CD4-positive, alpha-beta T cell treated with Interleukin-10 for 1 hour (primary cell): ENCODE measurements around the gene HDDC3.

Source experiments
- DNase-seq: peaks from one replicate; pipeline ENCODE4 v3.0.0-alpha.2; 2020

HDDC3 gene

DNA sequence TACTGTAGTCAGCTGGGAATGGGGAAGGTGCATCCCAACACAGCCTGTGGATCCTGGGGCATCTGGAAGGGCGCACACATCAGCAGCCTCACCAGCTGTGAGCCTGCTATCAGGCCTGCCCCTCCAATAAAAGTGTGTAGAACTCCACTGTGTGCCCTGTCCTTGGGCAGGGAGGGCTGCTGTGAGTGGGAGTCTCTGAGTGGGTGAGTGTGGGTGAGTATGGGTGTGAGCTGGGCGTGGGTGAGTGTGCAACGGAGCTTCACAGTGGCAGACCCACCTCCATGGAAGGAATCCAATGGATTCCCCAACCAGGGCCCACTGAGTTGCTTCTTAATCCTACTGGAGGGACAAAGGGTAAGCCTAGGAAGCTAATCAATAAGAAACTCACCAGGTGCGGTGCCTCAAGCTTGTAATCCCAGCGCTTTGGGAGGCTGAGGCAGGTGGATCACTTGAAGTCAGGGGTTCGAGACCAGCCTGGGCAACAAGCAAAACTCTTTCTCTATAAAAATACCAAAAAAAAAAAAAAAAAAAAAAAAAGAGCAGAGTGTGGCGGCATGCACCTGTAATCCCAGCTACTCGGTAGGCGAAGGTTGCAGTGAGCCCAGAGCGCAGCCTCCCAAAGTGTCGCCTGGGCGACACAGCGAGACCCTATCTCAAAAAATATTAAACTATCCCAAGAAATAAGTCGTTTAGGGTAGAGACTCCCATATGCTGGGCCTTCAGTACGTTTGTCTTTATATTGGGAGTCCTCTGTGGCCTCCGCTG, 21.8 kb upstream of the HDDC3 start:
- DNase-seq: no peak

DNA sequence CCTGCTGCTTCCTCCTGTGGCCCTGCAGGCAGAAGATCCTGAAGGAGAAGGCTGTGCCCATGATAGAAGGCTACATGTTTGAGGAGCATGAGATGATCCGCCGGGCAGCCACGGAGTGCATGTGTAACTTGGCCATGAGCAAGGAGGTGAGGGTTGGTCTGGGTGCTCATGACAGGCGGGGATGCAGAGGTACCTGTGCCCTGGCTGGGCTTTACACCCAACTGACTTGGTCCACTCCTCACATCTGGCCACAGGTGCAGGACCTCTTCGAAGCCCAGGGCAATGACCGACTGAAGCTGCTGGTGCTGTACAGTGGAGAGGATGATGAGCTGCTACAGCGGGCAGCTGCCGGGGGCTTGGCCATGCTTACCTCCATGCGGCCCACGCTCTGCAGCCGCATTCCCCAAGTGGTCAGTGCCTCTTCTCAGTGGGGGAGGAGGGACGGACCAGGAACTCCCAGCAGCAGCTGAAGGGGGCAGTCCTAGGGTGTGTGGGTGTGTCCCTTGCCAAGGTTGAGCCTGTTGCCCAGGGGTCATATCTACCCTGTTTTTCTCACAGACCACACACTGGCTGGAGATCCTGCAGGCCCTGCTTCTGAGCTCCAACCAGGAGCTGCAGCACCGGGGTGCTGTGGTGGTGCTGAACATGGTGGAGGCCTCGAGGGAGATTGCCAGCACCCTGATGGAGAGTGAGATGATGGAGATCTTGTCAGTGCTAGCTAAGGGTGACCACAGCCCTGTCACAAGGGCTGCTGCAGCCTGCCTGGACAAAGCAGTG, 20.7 kb upstream of the HDDC3 start:
- DNase-seq: no peak

DNA sequence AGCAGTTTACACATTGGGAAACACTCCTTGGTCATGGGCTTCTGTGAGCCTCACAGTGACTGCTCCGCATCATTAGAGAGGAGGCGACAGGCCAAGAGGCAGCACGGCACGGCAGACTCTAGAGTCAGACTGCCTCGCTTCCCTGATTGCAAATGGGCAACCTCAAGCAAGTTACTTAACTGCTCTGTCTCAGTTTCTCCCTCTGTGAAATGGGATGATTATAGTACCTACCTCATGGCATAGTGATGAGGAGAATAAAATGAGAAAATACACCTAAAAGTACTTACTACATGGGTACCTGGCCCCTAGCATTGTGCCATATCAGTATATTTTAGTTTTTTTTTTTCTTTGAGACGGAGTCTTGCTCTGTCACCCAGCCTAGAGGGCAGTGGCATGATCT, 18.3 kb upstream of the HDDC3 start:
- DNase-seq: no peak

DNA sequence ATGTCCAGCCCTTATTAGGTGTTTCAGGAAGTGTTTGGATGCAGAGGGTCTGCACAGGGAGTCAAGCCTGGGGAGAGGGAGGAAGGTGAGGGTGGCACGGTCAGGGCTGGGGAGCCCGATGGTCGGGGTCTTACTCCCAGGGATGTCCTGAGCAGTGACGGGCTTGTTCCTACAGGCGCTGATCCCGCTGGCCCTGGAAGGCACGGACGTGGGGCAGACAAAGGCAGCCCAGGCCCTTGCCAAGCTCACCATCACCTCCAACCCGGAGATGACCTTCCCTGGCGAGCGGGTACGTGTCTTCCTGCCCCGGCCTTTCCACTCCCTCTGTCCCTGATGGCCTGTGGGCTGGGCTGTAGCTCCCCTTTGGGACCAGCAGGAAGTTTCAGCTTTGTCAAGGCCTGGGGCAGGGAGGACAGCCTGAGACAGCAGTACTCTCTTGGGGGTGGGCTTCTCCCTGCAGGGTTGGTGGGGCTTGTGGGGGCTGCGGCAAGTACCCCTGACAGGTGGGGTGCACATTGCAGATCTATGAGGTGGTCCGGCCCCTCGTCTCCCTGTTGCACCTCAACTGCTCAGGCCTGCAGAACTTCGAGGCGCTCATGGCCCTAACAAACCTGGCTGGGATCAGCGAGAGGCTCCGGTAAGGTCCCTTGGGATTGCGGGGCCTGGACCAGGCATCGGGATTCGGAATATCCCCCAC, 17.8 kb upstream of the HDDC3 start:
- no peak for DNase-seq

DNA sequence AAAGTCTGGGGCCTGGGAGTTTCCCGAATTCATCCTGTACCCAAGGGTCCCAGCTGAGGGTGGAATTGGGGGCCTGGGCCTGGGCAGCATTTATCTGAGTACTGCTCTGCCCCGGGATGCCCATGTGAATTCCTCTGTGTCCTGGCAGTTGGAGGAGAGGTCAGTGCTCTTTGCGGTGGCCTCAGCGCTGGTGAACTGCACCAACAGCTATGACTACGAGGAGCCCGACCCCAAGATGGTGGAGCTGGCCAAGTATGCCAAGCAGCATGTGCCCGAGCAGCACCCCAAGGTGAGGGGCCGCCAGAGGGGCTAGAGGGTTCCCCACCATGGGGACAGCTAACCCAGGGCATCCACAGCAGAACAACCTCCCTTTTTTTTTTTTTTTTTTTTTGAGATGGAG, 16.2 kb upstream of the HDDC3 start:
- DNase-seq: no peak

GRCh38 chr15:90947577-90948357, 15.4 kb upstream of the HDDC3 start:
- DNase-seq: no peak

DNA sequence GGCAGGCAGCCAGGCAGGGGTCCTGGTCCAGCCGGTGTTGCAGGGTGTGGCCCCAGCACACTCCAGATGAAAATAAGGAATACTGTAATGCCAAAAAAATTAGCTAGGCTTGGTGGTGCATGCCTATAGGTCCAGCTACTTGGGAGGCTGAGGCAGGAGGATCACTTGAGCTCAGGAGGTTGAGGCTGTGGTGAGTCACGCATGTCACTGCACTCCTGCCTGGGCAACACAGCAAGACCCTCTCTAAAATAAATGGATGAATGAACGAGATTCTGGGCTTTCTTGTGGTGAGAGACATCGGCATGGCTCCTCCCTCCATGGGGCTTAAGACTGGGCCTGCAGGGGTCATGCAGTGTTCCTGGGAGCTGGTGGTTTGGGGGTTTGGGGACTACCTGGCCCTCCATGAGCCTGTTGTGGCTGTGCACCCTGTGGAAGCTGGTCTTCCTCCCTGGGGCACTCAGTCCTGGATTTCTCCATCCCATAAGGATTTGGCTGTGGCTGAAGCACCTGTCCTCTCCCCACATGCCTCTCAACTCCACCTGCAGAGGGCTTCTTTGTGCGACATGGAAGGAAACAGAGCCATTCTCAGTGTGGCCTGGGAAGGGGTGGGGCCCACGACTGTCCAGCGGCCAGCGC, 14.7 kb upstream of the HDDC3 start:
- no peak for DNase-seq

DNA sequence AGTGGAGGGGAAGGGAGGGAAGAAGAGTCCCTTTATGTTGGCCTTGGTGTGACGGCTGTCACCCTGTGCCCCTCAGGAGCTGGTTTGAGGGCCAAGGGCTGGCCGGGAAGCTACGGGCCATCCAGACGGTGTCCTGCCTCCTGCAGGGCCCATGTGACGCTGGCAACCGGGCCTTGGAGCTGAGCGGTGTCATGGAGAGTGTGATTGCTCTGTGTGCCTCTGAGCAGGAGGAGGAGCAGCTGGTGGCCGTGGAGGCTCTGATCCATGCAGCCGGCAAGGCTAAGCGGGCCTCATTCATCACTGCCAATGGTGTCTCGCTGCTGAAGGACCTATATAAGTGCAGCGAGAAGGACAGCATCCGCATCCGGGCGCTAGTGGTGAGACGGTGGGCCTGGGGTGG, 14.2 kb upstream of the HDDC3 start:
- no peak for DNase-seq

DNA sequence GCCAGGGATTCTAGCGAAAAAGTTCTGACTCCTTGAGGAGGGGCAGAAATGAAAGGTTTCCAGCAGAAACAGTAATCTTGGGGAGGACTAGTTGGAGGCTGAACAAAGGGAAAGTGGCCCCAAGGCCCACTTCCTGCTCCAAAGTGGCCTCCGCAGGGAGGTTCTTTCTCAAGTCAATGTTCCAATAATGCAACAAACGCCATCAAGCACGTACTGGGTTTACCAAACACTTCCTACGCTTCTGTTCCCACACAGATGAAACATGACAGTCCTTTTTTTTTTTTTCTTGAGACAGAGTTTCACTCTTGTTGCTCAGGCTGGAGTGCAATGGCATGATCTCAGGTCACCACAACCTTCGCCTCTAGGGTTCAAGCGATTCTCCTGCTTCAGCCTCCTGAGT, 12.7 kb upstream of the HDDC3 start:
- DNase-seq: no peak

DNA sequence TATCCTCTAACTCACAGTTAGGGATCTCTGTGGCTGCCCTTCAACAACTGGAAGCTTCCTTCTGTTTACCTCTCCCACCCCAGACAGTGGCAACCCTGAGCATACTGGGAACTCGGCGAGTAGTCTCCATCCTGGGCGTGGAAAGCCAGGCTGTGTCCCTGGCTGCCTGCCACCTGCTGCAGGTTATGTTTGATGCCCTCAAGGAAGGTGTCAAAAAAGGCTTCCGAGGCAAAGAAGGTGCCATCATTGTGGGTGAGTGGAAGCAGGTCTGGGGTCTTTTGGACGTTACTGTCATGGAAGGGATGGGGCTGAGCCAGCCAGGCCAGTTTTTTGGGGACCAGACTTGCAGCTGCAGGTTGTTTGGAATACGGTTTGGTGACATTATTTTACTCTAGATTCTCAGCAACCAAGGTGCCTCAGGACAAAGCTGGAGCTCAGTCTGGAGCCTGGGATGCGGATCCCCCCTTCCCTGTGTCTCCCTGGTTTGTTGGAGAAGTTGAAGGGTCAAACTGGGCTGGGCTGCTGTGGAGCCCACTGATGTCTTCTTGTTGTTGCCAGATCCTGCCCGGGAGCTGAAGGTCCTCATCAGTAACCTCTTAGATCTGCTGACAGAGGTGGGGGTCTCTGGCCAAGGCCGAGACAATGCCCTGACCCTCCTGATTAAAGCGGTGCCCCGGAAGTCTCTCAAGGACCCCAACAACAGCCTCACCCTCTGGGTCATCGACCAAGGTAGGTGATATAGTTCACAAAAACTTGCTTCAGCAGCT, 10.2 kb upstream of the HDDC3 start:
- no peak for DNase-seq

DNA sequence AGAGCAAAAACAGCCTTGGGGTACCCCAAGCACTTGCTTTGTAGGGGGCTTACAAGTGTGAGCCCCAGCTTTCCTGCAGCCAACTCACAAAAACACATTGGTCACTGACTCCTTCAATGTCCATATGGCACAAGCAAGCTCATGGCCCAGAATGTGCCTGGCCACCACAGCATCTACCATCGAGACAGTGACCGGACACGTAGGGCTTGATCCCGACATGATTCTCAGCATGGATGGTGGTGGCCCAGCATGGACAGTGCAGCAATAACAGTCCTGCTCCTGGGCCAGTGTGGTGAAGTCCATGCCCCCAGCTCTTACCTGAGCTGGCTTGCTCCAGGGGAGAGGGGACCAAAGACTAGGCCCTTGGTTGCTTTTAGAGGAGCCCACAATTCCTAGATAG, 8.7 kb upstream of the HDDC3 start:
- no peak for DNase-seq

GRCh38 chr15:90939756-90940155, 7.4 kb upstream of the HDDC3 start:
- no peak for DNase-seq

DNA sequence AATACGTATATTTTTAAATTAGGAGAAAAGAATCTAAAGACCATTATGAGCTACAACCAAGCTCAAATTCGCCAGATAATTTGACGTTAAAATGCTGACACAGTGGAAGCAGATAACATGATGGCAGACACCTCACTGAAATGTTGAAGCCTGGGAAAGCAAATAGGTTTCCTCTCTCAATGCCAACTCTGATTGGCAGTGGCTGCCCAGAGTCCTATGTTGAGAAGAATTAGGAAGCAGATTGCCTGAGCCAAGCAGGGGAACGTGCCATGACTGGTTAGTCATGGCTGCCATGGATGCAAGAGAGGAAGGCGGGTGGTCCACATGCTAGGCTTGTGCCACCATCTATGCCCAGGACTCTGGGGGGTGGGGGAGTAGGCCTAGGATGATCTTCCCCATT, 5.9 kb upstream of the HDDC3 start:
- DNase-seq: no peak

DNA sequence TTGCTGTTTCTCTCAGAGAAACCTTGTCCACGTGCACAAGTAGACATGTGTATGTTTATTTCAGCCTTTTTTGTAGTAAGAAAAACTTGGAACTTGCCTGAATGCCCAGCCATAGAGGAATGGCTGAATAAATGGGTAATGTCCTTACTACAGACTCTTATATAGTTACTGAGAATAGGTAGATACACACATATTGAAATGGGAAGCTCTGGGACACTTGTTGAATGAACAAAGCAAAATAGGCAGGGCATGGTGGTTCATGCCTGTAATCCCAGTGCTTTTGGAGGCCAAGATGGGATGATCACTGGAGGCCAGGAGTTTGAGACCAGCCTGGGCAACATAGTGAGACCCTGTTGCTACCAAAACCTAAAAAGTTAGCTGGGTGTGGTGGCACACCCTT, 4.5 kb upstream of the HDDC3 start:
- DNase-seq: no peak

DNA sequence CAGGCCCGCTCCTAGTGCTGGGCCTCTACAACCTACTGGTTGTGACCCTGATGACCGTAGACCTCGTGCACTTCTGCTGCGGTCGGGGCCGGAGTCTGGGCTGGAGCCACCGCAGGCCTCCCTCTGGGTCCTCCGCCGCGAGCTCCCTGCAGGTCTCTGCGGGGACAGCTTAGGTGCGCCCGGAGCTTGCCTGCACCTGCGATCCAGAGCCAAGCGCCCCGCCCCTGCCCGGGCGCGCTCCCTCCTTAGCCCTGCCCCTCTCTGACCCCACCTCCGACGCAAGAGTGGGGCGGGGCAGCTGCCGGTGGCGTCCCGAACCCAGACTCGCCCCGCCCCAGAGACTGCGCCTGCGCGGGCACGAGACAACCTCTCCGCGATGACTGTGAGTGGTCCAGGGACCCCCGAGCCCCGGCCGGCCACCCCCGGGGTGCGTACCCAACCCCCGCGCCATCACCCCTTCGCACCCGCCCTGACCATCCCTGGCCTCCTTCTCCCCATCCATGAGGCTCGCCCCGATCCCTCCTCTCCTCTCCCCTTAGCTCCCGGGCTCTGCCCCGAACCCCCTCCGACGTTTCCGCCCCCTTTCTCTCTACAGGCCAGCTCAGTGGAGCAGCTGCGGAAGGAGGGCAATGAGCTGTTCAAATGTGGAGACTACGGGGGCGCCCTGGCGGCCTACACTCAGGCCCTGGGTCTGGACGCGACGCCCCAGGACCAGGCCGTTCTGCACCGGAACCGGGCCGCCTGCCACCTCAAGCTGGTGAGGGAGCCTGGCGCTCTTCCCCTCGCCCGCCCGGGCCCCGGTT, 2.8 kb upstream of the HDDC3 start, which contains the start of gene UNC45A:
Gene UNC45A (plus strand): TSS at position 337 of the 803 bp plus-strand sequence. CDS start 40 bp downstream, at position 377.
- DNase-seq: peak; percentile 95

DNA sequence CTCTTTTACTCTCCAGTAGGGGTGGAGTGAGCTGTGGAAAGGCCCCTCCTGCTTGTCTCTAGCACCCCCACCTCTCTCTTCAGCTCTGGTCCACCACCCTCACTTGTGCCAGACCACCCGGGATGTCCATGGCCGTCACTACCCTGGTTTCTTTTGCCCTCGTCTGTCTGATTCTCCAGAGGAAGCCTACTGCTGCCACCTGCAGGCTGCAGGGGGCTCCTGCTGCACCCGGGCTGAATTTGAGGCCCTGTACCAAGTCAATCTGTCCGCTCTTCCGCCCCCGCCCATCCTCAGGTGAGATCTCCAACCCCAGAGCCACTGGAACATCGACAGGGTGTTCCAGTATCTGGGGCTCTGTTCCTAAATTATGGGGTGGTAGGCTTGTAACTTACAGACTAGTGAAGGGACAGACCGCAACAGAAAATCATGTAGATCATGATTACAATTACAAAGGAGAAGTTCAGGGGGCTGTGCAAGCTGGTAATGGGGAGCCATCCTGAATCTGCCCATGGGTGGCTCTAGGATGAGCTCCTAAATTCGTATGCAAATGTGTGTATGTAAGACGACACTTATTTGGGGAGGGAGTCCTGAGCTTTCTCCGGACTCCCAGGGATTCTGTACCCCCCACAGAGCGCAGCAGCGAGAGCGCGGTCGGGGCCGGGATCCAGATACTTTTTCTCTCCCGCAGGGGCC, 2.1 kb upstream of the HDDC3 start:
- peak; percentile 89 for DNase-seq

DNA sequence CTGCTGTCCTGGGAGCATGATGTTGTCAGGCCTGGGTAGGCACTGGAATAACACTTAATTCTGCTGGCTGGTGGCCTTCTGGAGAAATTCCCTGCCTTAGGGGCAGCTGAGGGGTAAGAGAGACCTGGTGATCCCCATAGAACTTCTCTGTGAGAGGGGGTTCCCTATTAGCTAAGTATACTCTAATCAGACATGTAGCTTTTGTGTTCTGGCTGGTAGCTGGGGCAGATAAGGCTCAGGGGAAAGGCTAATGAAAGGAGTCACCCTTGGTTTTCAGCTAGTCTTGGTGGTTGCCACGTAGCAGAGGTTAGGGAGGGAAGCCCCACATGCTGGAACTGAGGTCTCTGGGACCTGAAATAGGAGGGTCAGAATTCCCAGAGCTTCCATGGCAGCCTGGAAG, 952 bp upstream of the HDDC3 start:
- DNase-seq: no peak

- DNase-seq: no peak
These were observed 277 bp upstream of the HDDC3 start for GRCh38 chr15:90932660-90932991.

DNA sequence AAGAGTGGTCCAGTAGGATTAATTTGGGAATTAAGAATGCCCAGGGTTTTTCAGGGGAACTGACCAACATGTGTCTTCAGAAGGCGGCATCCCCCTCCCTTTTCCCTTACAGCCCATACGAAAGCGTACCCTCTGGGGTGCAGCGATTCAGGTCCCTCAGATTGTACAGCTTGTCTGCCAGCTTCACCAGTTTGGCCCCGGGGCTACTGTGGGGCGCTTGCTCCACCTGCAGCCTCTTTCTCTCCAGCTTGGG, 848 bp downstream of the HDDC3 start:
- DNase-seq: no peak

DNA sequence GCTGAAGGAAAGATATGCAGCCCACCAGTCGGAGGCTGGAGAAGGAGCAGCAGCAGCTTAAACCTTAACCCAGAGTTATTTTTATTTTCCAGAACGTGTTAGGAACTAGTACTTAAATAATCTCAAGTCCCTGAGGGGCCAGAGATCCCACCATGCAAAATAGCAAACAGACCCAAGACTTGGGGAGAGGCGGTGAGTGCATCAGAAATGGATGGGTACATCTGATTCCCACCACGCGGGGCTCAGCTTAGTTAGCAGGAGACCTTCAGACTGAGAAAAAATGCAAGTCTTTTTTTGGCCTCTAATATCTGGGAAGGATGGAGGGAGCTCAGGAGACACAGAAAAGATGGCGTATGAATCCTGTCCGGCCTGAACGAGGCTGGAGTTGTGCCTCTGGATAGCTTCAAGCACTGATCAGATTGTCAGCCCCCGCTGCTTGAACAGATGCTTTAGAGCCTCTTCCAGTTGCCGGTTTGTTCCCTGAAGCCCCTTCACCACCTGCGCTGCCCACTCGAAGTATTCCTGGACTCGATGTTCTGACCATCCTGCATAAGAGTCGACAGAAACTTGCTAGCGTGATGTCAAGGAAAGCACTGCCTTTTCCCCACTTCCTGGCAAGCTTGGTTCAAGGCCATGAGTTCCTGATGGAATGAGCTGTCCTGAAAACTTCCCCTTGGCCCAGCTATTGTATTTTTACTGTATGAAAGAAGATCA, 1.3 kb downstream of the HDDC3 start:
- no peak for DNase-seq
